HL-60/S4 treated with retinoic acid at 250 ng/mL for 4 days and 3 days (cell line): ENCODE measurements around the gene SSR1.

Source experiments
- in situ Hi-C: fragments of 300-500 bp; cut with MboI; formaldehyde crosslinking; loops from 2 replicates; pipeline ENCODE4 v1.7.0; 2022; ENCODE audit warnings: low sequenced_read_pairs

SSR1 gene

DNA sequence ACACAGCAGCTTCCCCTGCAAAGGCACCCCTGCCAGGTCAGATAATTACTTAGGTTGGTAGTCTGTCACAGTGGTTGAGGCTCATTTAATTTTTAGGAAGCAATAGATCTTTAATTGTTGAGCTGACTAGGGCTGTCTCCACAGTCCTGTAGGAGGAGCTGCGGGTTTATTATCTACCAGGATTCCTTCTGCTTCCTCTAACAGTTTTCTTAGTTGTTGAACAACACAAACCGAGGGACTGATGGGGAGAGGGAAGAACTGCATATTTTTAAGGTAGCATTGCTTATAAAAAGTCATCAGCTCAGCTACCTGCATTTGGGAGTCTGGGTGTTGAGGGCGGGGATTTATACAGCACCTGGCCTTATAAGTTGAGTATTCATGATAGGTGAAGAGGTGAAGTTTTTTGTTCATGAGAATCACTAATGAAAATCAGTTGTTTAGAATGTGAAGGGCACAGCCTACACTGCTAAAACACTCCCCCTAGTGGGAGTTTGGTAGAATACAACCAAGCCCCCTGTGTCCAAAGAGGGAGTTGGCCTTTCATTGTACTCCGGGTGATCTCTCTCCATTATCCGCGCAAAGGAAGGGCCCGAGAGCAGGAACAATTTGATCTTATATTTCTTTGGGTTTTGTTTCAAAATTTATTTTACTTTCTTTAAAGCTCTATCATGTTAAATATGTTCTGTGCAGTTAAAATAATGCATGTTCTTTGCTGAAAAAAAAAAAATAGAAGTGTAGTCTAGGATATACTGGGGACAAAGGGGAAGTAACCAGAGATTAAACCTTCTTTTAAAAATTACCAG lies 69.6 kb downstream of the SSR1 start:
- in situ Hi-C loops, result no loop called here

DNA sequence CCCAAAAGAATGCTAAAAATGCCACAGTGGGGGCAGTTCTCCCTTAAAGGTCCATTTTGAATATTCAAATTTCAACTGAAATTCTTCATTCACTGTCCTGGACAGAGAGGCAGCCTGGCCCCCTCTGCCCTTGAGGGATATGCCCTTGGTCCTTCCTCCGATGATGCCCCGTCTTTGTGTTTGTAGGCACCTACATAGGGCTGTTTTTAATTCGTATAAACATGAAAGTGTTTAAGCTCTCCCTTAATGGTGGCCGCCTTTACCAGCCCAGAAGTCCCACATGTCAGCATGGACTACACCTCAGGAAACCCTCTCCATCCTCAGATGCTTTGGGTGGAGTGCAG lies 70.2 kb downstream of the SSR1 start:
- in situ Hi-C loops, result no loop called here

DNA sequence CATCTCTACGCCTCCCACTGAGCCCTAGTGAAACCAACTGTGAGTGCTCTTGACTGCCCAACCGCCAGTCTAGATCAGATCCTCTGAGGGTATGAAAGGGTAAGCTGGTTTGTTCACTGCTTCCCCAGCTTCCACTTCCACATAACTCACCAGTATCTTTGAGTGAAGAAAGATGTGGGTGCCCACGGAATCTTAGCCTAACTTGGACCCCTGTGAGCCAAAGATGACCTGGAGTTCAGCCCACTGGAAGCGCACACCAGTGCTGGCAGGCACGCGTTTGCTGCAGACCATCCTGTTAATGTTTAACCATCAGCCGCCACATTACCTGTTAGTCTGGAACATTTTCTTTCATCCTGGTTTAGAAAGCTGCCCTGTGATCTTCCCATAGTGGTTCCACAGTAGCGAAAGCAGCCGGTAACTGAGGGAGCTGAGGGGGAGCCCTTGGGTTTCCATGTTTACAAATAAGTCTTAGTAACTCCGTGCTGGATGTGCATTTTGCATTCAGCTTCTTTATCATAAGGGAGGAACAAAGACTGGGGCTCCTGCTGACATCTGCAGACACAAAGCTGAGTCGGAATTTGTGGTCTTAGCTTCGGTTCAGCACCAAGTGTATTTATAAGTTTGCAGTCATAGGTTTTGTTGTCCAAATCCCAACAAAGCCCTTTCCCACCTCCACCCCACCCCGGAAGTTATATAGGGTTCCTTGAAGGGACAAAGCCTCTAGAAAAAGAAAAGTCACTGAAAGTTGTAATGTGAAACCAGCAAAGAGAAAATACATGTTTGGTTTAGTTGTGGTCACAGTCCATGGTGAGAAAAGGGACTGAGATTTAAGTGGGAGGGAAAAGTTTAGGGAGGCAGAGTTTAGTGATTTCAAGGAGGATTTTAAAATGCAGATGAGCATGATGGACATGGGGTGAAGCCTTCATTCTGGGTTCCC lies 71.0 kb downstream of the SSR1 start:
- in situ Hi-C loops, result no loop called here

DNA sequence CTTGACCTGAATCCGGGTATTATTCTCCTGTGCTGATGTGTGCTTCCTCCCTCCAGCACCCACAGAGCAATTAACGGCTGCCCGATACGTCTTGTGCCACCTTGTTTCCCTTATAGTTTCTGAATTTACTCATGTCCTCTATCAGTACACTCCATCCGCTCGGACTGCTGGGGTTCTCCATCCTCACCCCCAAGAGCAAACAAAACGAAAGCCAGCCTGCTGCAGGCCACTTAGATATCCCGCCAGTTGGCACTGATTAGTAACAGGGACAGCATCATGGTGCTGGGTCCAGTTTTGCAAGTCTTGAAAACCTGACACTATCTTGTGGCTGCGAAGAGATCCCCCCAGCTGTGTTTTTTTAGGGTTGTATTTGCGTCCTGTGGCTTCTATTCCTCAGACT lies 71.8 kb downstream of the SSR1 start:
- in situ Hi-C loops, result no loop called here

DNA sequence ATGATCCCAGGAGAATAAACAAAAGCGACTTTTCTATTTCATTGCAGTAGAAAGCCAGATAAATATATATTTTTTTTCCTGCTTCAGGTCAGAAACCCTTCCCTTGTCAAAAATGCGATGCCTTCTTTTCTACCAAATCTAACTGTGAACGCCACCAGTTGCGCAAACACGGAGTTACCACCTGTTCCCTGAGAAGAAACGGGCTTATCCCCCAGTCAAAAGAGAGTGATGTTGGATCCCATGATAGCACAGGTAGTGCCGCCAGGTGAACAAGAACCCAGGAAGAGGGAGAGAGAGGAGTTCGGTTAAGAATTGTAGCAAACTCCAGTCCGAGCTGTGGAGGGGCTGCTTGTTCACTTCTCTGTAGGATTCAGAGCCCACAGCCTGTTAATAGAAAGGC lies 72.6 kb downstream of the SSR1 start:
- in situ Hi-C loops, result no loop called here

DNA sequence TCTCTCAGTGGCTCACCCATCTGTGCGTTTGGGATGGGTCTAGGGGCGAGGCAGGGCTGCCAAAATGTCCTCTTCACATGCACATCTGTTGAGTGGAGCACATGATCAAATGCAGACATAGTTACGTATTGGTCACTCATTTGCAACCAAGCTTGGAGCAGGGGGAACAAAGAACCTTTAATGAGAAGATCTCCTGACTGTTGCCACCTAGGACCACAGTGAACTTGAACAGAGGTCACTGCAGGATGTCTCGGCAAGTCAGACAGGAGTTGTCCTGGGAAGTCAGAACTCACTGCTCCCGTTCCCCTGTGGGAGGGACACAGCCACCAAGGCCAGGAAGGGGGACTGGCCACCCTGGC lies 73.4 kb downstream of the SSR1 start:
- in situ Hi-C loops, result no loop called here

DNA sequence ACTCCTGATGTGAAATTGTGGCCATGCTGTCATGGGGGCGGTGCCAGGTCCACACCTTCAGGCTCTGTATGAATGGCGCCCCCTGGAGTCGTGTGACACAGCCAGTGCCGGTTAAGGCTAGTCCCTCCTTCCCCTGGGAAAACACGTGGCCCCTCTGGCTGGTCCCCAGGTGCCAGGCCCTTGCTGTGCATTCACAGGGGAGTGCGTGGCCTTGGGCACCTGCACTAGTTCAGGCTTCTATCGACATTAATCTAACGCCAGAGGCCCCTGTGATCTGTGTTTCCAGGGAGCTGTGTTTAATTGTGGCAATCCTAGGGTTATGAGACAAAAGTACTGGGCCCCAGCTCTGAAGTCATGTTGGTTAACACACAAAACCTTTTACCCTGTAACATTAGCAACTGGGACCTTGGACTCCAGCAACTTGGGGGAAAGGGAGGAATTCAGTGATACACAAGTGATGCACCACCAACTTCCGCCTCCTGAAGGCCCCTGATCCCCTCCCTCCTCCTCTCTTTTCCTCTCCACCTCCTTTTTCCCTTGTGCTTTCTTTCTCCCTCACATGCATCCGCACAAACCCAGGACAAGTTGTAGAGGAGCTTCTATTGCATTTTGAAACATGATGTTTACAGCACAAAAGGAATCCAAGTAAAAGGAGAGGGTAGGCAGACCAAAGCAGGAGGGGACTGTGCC lies 74.0 kb downstream of the SSR1 start:
- in situ Hi-C loops, result no loop called here

DNA sequence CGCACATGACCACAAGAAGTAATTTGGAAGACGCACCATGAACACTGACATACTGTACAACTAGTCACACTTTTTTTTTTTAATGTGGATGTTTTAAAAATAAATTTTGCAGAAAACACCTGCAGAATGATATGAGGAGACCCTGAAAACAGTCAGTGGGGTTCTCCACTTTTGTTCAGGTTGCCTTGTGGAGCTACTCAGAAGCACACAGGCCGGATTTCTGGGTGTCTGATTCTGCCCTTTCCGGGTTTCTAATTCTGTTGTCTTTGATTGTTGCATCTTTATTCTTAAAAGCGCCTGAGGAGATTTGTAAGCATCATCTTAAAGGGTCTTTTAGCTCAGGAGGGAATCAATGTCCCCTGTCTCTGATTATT lies 74.5 kb downstream of the SSR1 start:
- in situ Hi-C loops, result no loop called here

DNA sequence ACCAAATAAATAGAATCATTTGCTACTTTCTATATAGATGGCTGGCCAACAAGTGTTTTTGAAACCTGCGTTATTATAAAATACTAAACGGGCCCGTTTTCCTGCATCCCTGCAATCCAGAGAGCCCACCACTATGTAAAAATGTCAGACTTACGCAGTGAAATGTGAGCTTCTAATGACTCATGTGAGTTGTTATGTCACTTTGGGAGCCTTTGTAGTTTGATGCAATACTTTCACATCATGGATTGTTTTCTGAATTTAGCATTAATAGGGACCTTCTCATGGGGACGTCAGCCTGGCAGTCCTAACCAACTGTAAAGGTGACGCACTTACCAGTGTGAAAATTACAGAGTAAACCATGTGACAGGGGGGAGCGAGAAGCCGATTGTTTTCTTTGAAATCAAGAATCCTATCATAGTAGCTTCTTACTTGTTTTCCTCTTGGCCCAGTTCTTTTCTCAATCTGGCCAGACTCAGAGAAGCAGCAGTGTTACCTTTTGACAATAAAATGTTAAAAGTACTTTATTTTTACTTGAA lies 75.3 kb downstream of the SSR1 start:
- in situ Hi-C loops, result no loop called here

DNA sequence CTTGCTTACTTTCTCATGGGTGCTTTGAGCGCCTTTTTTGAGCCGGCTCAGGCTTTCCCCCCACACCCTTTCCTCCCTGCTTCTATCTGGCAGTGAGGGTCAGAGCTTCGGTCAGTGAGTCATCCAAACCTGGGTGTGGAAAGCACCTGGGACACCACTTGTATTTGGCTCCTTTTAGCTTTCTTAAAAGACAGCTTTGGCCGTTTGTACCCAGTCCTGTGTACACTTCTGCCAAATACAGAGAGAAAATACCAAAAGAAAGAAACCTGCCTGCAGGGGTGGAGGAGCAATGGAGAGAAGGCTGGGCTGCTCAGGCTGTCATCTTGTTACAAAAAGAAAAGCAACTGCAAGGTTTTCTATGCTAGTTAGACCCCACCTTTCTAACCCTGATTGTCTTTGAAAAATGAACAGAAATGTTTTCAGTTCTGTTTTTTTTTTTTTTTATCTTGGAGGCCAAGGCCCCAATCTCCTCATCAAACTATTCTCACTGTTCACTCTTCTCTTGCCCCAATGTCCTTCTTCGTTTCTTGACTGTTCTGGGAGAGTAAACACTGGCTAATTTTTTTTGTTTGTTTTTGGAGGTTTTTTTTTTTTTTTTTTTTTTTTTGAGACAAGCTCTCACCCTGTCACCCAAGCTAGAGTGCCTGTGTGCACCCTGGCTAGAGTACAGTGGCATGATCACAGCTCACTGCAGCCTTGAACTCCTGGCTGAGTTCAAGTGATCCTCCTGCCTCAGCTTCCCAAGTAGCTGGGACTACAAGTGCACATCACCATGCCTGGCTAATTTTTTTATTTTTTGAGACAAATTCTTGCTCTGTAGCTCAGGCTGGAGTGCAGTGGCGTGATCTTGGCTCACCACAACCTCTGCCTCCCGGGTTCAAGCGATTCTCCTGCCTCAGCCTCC lies 76.4 kb downstream of the SSR1 start:
- in situ Hi-C loops, result no loop called here

DNA sequence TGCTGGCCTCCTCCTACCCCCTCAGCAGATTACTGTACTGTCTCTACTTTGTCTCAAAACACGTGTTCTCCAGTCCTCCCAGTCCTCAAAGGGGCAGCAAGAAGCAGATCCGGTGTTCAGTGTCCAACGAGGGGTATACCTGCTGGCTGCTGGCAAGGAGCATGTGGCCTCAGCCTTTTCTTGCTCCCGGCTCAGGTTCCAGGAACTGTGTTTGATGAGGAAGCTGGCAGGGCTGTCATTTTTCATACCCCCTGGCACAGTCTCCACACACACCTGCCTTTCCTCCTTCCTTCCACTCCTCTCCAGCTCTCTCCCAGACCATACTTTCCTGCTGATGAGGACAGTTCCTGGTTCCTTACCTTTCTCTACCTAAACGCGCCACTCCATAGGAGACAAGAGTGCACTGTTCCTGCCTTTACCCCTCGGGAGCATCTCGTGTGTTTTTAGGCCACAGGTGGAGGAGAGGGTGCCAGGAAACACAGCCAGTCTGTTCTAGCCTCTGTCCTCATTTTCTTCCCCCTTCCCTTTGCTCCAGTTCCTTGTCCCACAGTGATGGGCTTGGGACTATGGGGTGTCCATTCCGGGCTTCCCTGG lies 77.2 kb downstream of the SSR1 start:
- in situ Hi-C loops, result no loop called here

DNA sequence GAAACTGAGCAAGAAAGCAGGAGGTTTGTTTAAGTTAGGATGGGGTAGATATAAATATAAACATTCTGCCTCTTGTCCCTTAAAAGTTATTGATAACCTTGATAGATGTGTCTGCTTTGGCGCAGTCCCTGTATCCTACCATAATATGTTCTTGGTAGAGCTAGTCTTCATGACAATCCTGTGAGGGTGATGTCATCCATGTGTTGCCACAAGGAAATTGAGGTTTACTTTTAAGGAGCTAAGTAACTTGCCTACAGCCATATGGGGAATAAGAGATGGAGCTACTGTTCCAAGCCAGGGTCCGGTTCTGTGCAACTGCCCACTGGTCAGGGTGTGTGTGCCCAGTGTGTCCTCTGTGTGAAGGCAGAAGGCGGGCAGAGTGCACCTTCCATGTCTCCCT lies 78.5 kb downstream of the SSR1 start:
- in situ Hi-C loops, result no loop called here

DNA sequence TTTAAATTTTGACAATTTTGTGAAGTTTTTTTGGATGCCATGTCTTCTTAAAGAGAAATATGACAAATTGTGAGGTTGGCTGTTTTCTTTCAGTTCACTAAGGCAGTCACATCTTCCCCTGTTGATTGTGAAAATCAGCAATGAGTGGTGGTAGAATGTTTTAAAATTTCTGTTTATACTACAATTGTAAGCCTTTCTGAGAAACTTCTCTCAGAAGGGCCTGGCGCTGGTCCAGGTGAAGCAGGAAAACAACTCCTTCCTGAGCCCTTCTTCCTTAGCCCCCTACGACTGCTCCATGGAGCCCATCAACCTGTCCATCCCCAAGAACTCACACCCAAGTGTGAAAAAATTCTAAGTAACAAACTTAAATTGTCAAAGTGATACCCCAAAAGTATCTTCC lies 80.6 kb downstream of the SSR1 start:
- in situ Hi-C loops, result no loop called here

DNA sequence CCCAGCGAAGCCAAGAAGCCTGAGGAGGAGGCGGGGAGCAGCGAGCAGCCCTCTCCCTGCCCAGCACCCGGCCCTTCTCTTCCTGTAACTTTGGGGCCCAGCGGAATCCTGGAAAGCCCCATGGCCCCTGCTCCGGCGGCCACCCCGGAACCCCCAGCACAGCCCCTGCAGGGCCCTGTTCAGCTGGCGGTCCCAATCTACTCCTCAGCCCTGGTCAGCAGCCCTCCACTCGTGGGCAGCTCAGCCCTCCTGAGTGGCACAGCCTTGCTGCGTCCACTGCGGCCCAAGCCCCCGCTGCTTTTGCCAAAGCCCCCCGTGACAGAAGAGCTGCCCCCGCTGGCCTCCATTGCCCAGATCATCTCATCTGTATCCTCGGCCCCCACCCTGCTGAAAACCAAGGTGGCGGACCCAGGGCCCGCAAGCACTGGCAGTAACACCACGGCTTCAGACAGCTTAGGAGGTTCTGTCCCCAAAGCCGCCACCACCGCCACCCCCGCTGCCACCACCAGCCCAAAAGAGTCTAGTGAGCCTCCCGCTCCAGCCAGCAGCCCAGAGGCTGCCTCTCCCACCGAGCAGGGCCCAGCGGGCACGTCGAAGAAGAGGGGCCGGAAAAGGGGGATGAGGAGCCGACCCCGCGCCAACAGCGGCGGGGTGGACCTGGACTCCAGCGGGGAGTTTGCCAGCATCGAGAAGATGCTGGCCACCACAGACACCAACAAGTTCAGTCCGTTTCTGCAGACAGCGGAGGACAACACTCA lies 81.9 kb downstream of the SSR1 start:
- in situ Hi-C loops, result no loop called here

DNA sequence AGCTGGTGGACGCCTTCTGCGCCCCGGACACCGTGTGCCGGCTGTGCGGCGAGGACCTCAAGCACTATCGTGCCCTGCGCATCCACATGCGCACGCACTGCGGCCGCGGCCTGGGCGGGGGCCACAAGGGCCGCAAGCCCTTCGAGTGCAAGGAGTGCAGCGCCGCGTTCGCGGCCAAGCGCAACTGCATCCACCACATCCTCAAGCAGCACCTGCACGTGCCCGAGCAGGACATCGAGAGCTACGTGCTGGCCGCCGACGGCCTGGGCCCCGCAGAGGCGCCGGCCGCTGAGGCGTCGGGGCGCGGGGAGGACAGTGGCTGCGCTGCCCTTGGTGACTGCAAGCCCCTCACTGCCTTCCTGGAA lies 82.7 kb downstream of the SSR1 start:
- in situ Hi-C loops, result no loop called here

DNA sequence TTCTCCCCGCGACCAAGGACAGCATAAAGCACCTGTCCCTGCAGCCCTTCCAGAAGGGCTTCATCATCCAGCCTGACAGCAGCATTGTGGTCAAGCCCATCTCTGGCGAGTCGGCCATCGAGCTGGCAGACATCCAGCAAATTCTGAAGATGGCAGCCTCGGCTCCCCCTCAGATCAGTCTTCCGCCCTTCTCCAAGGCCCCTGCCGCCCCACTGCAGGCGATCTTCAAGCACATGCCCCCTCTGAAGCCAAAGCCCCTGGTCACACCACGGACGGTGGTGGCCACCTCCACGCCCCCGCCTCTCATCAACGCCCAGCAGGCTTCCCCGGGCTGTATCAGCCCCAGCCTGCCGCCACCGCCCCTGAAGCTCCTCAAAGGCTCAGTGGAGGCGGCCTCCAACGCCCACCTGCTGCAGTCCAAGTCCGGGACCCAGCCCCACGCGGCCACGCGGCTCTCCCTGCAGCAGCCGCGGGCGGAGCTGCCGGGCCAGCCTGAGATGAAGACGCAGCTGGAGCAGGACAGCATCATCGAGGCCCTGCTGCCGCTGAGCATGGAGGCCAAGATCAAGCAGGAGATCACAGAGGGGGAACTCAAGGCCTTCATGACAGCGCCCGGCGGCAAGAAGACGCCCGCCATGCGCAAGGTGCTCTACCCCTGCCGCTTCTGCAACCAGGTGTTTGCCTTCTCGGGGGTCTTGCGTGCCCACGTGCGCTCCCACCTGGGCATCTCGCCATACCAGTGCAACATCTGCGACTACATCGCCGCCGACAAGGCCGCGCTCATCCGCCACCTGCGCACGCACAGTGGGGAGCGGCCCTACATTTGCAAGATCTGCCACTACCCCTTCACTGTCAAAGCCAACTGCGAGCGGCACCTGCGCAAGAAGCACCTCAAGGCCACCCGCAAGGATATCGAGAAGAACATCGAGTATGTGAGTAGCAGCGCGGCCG lies 83.3 kb downstream of the SSR1 start:
- in situ Hi-C loops, result no loop called here

DNA sequence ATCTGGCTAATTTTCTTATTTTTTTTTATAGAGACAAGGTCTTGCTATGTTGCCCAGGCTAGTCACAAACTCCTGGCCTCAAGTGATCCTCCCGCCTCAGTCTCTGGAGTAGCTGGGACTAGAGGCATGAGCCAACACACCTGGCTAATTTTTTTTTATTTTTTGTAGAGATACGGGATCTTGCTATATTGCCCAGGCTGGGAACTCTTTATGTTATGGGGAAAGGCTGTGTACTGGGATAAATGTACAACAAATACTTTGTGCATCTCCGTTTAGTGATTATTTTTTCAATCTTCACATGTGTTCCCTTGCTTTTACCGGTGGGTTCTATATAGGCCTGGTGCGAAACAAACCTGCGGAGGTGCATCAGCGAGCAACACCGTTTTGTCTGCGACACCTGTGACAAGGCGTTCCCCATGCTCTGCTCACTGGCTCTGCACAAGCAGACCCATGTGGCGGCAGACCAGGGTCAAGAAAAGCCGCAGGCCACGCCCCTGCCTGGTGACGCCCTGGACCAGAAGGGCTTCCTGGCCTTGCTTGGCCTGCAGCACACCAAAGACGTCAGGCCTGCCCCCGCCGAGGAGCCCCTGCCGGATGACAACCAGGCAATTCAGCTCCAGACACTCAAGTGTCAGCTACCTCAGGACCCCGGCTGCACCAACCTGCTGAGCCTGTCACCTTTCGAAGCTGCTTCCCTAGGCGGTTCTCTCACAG lies 84.2 kb downstream of the SSR1 start:
- in situ Hi-C loops, result no loop called here

DNA sequence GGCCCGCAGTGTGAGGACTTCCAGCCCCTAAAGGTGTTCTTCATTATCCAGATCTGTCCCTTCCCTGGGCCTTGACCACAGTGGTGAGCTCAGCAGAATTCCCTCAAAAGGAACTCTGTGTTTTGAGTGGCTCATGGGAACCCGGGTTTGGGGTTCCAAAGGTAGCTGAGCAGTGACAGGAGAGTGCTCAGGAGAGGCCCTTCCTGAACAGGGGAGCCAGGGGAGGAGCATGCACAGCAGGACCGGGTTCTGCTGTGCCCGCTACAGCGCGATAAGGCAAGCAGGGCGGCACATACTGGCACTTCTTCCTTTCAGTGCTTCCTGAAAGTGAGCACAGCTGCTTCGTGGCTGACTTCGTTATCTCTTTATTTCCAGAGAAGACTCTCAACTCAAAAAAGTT lies 88.3 kb downstream of the SSR1 start:
- in situ Hi-C loops, result no loop called here
